Colonic mucosa (tissue), 4 donors: ENCODE measurements around the gene TM4SF18. TPM values are rescaled to one million over a fixed set of nuclear protein-coding genes. Genes with fewer than 3 reads are reported as not detected.

ENCODE experiments used
- DNase-seq: peaks from one replicate; pipeline ENCODE4 v3.0.0-alpha.2; 2020
- H3K27ac ChIP-seq: fragments of 200-600 bp; one replicate; pipeline ENCODE4 v1.8.0; 2021
- H3K27me3 ChIP-seq: fragments of 200-600 bp; one replicate; pipeline ENCODE4 v1.8.0; 2021
- H3K36me3 ChIP-seq: fragments of 200-600 bp; one replicate; pipeline ENCODE4 v1.8.0; 2021
- H3K4me1 ChIP-seq: fragments of 200-600 bp; one replicate; pipeline ENCODE4 v1.8.0; 2021; ENCODE audit warnings: mild to moderate bottlenecking
- H3K4me3 ChIP-seq: fragments of 200-600 bp; one replicate; pipeline ENCODE4 v1.8.0; 2021
- H3K9ac ChIP-seq, 2 donors: one replicate each; pipeline ENCODE4 v1.7.0; 2013; ENCODE audit warnings: control low read depth in 2 of 2, low read depth in 2 of 2, low read length in 2 of 2
- H3K9me3 ChIP-seq: fragments of 200-600 bp; one replicate; pipeline ENCODE4 v1.8.0; 2021
- intact Hi-C: fragments of 100-400 bp; cut with DNase I; formaldehyde crosslinking; loops from one replicate; pipeline ENCODE4 v1.14.1; 2022
- total RNA-seq, 2 donors: library from RNA; stranded (reverse); fragmentation: NEBNext Ultra II Directional in 1 of 2; extraction: Animal tissue kit (Norgen Biotek cat#: 25700) in 1 of 2; gene quantifications; one replicate each; pipeline ENCODE4 v1.2.1, GENCODE V29; 2021
- TF ChIP-seq, protein P1 (sequence below): fragments of 200-600 bp; IDR thresholded peaks from one replicate; pipeline ENCODE4 v1.8.0; 2022; ENCODE audit warnings: antibody characterized with exemption, mild to moderate bottlenecking
- donor health status: healthy.
- donor health status: DM: no; HTN: no; CAD: no.
- donor health status: DM: no; HTN: no; CAD: no.

Gene TM4SF18
- total RNA-seq, 2 donors from 2014 or later: 0.72 to 2.1 TPM

DNA sequence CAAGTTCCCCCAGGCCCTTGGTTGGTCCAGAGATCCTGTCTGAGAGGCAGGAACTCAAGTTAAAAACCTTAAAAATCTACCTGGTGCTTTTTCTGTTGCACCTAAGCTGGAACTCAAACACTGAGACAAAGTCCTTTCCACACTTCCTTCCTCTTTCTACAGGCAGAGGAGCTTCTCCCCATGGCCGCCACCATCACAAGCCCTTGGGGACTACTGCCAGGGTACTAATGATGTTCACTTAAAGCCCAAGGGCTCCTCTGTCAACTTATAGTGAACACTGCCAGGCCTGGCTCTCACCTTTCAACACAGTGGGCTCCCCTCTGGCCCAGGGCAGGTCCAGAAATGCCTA lies 26.0 kb downstream of the TM4SF18 start:
- Histone ChIP-seq H3K9ac (no peak overlapping the region), H3K4me3 (no peak overlapping the region), H3K27me3 (no peaks in the 10 kb centered on the region), H3K27ac (no peak overlapping the region), H3K4me1 (no peaks in the 10 kb centered on the region), H3K36me3 (no peaks in the 10 kb centered on the region), H3K9me3 (no peaks in the 10 kb centered on the region)
- DNase-seq: no peak
- intact Hi-C loops: no loop called here
- TF ChIP-seq, protein P1, sequence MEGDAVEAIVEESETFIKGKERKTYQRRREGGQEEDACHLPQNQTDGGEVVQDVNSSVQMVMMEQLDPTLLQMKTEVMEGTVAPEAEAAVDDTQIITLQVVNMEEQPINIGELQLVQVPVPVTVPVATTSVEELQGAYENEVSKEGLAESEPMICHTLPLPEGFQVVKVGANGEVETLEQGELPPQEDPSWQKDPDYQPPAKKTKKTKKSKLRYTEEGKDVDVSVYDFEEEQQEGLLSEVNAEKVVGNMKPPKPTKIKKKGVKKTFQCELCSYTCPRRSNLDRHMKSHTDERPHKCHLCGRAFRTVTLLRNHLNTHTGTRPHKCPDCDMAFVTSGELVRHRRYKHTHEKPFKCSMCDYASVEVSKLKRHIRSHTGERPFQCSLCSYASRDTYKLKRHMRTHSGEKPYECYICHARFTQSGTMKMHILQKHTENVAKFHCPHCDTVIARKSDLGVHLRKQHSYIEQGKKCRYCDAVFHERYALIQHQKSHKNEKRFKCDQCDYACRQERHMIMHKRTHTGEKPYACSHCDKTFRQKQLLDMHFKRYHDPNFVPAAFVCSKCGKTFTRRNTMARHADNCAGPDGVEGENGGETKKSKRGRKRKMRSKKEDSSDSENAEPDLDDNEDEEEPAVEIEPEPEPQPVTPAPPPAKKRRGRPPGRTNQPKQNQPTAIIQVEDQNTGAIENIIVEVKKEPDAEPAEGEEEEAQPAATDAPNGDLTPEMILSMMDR: no peak

- no peaks in the 10 kb centered on the region for H3K27me3 ChIP-seq
- no peak overlapping the region for H3K9ac ChIP-seq
- no peak for DNase-seq
- TF ChIP-seq, protein P1: no peak
- no peak overlapping the region for H3K4me3 ChIP-seq
- no peaks in the 10 kb centered on the region for H3K36me3 ChIP-seq
- no peaks in the 10 kb centered on the region for H3K4me1 ChIP-seq
- no peaks in the 10 kb centered on the region for H3K9me3 ChIP-seq
- intact Hi-C loops: no loop called here
- H3K27ac ChIP-seq: no peak overlapping the region
Measured at GRCh38 chr3:149306751-149307434, 26.5 kb downstream of the TM4SF18 start.

GRCh38 chr3:149305376-149305775 lies 28.1 kb downstream of the TM4SF18 start:
- Histone ChIP-seq H3K9ac (no peak overlapping the region), H3K27me3 (no peaks in the 10 kb centered on the region), H3K9me3 (no peaks in the 10 kb centered on the region), H3K4me1 (no peaks in the 10 kb centered on the region), H3K4me3 (no peak overlapping the region), H3K27ac (no peak overlapping the region), H3K36me3 (no peaks in the 10 kb centered on the region)
- no peak for DNase-seq
- intact Hi-C loops: no loop called here
- TF ChIP-seq, protein P1: no peak

GRCh38 chr3:149299938-149300801 lies 33.3 kb downstream of the TM4SF18 start:
- H3K9me3 ChIP-seq: no peaks in the 10 kb centered on the region
- intact Hi-C loops: no loop called here
- peak overlapping the region; percentile 78 for H3K27ac ChIP-seq
- TF ChIP-seq, protein P1: no peak
- DNase-seq: peak; percentile 69
- H3K9ac ChIP-seq: no peak overlapping the region
- no peak overlapping the region for H3K4me3 ChIP-seq
- H3K4me1 ChIP-seq: no peaks in the 10 kb centered on the region
- H3K27me3 ChIP-seq: no peaks in the 10 kb centered on the region
- H3K36me3 ChIP-seq: no peaks in the 10 kb centered on the region

DNA sequence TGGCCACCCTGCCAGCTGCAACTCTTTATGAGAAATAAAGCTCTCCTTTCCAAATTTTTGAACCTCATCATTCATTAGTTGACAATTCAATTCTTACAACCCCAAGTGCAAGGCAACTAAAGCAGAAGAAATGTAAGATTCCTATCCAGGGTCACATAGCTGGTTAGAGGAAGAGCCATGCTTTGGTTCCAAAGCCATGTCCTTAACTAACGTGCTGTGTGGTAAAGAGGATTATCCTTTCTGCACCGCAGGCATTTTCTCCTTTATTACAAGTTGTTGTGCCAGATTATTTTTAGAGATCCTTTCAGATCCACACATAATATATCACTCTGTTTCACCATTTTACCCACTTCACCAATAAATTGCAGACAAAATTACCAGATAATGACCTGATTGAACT lies 36.5 kb downstream of the TM4SF18 start:
- intact Hi-C loops: no loop called here
- Histone ChIP-seq H3K4me3 (no peak overlapping the region), H3K4me1 (no peaks in the 10 kb centered on the region), H3K27me3 (no peaks in the 10 kb centered on the region), H3K9ac (no peak overlapping the region), H3K27ac (no peak overlapping the region), H3K9me3 (no peaks in the 10 kb centered on the region), H3K36me3 (no peaks in the 10 kb centered on the region)
- DNase-seq: no peak
- TF ChIP-seq, protein P1: no peak
